Globus pallidus (tissue), 1 donor: ENCODE measurements around the gene NIT2.
"Not testable (repeated sequence)": the region's sequence is repeated elsewhere in the genome, so short reads cannot be mapped to it uniquely, and the experiment has no call there.

Experiments used
- DNase-seq: peaks from one replicate; pipeline ENCODE4 v3.0.0-alpha.2; 2015; ENCODE audit warnings: low spot score

NIT2 gene, protein sequence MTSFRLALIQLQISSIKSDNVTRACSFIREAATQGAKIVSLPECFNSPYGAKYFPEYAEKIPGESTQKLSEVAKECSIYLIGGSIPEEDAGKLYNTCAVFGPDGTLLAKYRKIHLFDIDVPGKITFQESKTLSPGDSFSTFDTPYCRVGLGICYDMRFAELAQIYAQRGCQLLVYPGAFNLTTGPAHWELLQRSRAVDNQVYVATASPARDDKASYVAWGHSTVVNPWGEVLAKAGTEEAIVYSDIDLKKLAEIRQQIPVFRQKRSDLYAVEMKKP

DNA sequence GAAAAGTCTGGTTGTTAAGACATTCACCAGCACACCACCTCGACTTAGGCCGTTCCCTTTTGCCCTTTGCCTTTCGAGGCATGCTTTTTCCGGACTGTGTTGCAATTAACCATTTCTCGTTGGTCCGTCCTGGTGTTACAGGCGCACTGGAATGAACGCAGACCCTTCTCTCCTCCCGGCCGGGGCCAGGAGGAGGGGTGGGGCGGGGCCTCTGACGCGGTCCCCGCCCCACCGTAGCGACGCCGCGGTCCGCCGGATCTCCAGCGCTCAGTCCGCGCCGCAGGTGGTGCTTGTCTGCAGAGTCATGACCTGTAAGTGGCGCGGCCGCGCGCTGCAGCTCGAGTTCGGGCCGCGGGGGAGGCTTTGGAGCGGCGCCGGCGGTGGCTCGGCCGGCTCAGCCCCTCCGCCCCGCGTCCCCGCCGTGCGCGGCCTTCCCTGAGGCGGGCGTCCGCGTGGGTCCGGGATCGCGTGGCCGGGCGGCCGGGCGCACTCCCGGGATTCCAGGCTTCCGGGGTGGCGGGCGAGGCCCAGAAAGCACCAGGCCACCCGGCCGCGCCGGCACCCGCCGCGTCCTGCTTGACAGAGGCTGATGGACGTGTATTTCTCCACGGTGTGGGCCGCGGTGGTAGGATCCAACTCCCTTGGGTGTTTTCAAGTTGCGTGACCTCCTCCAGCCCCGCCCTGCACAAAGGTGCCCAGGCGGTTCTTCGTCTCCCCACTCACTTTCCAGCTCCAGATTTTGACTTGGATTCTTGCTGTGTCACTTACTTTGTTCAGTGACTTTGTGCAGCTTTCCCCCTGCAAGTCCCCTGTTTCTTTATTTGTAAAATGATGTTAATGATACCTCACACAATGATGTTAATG, at the start of gene NIT2:
Gene NIT2 (plus strand): TSS at position 270 of the 864 bp plus-strand sequence. CDS start 35 bp downstream, at position 305.
- peak; percentile 70 for DNase-seq

DNA sequence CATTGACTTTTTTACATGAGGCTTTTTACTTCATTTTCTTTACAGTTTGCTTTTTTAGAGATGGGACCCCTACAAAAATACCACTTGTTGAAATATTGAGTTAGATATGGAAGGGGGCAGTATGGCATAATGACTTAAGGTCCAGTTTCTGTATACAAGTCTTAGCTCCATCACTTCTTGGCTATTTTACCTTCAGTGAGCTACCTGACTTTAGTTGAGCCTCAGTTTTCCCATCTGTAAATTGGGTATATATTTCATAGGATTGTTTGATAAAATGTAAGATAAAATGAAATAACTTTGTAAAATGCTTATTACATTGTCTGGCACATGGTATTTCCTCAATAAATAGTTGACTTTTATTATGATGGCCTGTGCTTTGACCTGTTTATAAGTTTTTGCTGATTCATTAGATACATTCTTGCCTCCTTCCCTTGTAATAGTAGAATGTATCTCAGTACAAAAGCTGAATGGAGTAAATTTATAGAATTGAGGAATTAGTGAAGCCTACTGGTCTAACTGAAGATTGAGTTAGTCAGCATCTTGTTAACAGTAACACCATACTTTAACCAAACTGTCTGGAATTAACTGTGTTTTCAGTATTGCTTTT, 46.2 kb upstream of the NIT2 start:
- no peak for DNase-seq

DNA sequence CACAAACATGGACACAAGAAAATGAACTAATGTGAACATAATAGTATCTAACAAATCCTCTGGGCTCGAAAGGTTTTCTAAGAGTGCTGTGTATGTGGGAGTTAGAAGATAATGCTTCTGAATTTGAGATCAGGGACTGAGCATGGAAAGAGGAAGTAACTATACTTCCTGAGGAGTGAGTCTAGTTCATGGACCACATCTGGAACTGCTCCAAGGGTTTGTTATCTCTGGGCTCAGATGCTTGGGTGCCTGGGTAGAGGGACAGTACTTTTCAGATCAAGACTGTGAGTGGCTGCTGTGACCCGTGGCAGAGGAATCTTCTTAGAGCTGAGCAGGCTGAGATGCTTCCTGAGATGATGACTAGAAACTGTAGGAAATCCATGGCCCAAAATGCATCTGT, 45.2 kb upstream of the NIT2 start:
- DNase-seq: peak; percentile 15

DNA sequence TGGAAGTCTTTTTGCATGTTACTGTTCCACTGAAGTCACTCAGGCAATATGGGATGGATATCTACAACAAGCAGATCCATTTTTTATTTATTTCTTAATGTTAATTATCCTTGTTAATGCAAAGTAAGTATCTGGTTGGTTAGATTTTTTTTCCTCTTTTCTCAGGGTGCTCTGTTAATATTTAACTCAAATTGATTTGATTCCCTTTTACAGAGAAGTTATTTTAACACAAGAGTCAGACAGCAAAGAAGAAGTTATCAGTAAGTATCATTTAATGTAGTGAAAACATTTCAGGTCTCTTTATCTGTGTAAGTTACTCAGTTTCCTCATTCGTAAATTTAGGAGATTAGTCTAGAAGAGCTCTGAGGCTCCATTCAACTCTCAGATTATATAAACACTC, 39.5 kb upstream of the NIT2 start:
- DNase-seq: no peak

DNA sequence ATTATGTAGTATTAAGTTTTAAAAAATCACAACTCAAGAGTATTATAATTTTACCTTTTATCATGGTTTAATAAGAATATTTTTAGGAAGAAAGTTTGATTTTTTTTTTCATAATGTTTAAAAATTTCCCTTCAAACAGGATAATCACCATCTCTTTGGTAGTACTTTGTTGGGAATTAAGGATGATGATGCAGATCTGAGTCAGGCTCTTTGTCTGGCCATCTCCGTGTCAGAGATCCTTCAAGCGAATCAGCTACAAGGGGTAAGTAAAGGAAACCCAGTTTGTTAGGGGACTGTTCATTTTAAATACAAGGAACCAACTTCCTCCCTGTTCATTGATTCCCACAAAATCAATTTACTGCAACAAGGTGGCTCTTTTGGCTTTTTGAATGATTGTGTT, 36.8 kb upstream of the NIT2 start:
- DNase-seq: no peak

DNA sequence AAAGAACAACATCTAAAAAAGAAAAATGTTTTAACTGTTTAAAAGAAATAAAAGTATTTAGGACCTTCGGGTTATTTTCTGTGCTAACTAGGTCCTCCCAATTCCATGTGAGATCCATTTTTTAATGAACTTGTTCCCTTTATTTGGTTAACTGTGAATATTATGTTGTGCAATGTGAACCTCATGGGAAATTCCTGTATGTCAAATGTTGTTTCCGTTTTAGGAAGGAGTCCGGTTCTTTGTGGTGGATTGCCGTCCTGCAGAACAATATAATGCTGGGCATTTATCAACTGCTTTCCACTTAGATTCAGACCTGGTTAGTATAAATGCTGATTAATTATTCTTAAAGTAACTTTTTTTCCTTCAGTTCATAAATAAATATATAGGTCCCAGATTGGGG, 35.5 kb upstream of the NIT2 start:
- DNase-seq: no peak

DNA sequence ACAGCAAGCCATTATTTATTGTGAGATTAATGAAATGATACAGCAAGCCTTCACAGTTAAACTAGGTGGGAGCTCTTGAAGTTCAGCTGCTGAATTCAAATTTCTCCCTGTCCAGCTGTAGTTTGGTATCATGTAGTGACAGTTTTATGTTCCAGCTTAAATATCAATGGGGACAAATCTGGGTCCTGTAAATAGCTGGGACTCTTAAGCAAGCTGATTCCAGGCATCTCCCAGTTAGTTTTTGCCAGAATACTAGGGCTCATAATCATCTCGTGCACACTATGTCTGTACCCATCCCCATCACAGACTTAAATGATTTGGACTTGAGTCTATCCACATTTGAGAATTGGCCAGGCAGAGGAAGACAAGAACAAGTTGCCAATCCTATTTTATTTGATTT, 27.9 kb upstream of the NIT2 start:
- DNase-seq: no peak

DNA sequence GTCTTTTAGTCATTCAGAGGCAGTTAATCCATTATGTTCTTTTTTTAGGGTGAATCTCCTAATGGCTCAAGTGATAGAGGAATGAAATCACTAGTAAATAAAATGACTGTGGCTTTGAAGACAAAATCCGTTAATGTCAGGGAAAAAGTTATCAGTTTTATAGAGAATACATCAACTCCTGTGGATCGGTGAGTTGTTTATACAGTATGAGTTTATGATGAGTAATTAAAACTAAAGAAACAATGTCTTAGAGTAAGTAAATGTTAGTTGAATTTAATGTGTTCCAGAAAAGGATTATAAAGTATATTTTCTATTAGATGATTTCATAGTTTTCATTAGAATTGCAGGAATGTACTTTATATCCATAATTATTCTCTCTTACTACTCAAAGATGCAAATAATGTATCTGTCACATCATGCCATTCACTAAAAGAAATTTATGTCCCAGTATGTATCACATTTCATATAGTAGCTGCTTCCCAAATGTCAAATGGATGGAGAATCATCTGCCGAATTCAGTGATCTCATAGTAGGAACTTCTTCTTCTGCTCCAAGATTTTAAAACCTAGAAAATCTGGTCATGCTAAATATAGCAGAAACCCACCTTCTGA, 24.1 kb upstream of the NIT2 start:
- no peak for DNase-seq

DNA sequence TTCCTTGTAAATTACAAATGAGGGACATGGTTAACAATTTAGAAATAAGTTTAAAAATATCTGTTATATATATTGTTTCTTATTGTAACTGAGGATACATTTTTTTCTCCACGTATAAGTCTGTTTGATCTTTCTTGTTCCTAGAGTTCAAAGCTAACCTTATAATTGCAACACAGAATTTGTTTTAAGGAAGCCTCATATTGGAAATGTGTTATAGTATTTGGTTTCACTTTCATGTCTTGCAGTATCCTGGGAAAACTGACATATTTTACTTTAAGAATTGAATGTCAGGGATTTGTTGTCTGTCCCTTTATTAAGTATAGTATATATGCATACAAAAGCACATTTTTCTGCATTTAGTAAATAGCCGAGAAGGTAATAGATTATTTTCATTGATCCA, 23.5 kb upstream of the NIT2 start:
- no peak for DNase-seq

DNA sequence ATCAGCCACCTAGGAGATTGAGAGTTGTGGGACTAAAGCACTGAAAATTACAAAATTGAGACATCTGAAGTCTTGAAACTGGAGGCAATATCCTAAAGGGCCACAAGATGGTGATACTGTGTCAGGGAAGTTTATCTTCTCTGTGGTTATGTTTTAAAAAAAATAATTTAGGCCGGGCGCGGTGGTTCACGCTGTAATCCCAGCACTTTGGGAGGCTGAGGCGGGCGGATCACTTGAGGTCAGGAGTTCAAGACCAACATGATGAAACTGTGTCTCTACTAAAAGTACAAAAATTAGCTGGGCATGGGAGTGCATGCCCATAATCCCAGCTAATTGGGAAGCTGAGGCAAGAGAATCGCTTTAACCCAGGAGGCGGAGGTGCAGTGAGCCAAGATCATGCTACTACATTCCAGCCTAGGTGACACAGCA, 17.9 kb upstream of the NIT2 start:
- peak; percentile 21 for DNase-seq

DNA sequence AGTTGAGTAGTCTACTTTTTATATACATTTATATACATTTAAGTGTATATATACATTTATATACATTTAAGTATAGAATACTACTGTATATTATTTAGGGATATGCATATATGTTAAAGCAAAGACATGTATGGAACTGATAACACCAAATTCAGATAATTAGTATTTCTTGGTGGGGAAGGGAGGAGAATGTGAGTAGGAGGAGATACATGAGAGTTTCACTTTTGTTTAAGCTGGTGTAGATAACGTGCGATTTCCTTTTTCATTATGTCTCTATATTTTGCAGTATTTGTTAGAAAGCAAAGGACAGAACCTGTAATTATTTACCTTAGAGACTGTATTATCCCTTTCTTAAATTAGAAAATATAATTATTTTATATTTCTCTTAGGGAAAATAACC, 16.6 kb upstream of the NIT2 start:
- DNase-seq: no peak

DNA sequence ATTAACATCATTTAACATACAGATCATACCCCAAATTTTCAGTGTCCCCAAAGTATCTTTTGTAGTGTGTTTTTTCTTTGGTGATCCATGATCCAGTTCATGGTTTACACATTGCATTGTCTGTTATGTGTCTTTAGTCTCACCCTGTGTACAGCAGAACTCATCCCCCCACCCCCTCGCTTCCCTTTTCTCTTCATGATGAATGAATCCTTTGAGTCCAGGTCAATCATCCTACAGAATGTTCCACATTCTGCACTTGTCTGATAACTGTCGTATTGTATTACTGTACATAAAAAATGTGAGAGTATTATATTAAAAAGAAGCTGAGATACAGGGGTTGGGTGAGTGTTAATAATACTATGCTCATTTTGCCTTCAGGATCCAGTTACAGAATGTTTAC, 14.6 kb upstream of the NIT2 start:
- no peak for DNase-seq

DNA sequence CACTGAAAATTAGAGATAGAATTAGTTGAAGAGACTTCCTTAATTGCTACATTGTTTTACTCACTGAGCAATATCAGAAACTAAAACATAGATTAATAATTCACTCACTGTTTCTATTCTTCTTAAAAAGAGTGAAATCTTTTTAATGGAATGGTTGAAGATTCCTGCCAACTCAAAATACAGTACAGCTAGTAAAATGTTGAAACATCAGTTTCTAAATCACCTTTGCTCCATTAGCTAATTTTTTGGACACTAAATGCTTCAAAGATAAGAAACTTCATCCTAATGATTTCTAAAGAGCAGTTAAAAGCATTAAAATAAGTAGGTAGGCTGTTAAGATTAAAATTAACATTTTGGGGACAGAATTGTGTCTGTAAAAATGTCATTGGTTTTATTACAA, 10.5 kb upstream of the NIT2 start:
- no peak for DNase-seq

DNA sequence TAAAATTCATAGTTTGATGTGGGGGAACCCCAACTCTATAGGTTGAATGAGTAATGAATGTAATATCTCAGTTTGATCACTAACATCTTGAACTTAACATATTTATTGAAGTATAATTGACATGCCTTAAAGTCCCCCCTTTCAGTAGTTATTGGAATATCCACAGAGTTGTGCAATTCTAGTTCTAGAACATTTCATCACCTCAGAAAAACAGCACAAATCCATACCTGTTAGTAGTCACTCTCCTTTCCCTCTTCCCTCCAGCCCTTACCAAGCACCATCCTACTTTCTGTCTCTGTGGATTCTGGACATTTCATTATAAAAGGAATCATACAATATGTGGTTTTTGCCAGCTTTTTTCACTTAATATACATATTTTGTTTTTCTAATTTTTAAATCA, 8.7 kb upstream of the NIT2 start:
- DNase-seq: no peak

DNA sequence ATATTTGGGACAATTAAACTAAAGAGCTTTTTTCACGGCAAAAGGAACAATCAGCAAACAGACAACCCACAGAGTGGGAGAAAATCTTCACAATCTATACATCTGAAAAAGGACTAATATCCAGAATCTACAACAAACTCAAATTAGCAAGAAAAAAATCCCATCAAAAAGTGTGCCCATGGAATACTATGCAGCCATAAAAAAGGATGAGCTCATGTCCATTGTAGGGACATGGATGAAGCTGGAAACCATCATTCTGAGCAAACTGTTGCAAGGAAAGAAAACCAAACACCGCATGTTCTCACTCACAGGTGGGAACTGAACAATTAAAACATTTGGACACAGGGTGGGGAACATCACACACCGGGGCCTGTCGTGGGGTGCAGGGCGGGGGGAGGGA, 7.2 kb upstream of the NIT2 start:
- not testable (repeated sequence) for DNase-seq

DNA sequence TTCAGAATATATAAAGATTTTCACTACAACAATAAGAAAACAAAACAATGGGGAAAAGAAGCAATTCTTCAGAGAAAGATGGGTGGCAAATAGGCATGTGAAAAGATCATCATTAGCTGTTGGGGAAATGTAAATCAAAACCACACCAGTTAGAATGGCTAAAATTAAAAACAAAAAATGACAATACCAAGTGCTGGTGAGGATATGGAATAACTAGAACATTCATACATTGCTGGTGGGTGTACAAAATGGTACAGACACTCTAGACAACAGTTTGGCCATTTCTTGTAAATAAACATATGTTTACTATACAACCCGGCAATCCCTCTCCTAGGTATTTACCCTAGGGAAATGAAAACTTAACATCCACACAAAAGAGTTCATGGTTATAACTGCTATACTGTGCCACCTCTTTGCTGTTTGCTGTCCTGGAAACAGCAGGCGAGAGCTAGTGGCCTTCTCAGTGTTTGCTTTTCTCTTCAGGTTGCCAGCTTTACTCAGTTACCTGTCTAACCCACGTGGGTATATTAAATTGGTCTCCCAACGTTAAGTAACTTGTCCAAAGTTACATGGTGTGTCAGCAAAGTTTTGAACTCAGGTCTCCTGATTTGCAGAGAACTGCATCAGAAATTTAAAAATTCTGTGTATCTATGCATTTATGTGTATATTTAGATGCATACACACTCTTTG, 4.6 kb upstream of the NIT2 start:
- no peak for DNase-seq

DNA sequence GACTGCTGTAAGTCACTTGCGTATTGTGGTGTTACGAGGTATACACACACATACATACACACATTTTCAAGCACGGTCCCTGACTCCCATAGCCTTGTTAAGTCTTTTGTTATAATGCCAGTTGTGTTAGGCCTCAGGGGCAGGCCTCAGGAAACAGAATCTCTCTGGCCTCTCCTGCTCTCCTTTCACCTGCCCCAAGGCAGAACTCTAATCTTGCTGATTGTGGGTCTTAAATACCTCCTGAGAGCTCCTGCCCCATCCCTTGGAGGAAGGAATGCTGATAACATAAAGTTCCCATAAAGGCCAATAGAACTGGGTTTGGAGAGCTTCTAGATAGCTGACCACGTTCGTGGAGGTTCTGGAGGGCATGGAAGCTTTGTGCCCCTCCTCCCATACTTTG, 3.9 kb upstream of the NIT2 start:
- no peak for DNase-seq

DNA sequence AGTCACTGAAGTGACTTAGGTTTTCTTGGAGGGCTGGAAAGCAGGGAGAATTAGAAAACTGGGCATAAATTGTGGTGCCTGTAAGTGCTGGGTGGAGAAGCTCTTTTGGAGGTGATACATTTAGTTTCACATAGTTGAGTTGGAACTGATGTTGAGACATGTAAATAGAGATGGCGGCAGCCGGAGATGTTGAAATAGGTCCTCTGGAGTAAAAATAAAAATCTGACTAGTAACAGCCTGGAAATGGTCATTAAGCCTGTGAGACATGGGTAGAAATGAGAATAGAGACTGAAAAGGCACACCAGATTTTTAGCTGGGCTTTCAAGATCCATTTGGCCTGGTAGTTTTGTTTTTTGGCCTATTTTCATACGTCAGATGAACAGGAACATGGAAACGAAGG, 2.9 kb upstream of the NIT2 start:
- no peak for DNase-seq

DNA sequence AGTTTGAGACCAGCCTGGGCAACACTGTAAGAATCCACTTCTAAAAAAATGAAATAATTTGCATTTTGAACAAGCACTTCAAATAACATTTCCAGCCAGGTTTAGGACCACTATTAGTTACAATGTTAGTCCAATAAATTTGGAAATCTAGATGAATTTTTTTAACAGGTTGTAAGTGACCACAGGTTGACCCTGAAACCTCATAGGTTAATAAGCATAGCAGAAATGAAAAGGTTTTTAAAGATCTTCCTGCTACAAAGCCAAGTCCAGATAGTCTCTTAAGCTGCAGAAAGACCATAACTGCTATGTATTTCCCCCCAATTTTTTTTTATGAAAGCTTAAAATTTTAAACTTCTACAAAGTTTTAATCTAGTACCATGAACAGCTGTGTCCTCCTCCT, 1.5 kb upstream of the NIT2 start:
- no peak for DNase-seq

DNA sequence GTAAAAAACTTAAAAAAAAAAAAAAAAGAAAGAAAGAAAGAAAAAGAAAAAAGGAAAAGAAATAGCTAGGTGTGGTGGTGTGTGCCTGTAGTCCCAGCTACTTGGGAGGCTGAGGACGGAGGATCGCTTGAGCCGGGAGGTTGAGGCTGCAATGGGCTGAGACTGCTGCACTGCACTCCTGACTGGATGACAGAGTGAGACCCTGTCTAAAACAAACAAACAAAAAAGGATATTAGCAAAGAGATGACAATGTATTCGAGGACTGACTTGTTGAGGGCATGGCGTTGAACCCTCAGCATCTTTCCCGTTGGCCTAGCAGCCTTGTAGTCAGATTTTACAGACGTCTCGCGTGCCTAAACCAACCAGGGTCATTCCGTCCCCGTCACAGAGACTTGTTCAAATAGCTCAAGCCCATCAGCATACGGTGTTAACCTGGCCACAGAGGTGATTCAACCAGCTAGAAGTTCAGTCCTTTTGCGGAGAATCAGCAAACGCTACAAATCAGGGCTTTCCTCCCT, 528 bp upstream of the NIT2 start:
- DNase-seq: no peak

DNA sequence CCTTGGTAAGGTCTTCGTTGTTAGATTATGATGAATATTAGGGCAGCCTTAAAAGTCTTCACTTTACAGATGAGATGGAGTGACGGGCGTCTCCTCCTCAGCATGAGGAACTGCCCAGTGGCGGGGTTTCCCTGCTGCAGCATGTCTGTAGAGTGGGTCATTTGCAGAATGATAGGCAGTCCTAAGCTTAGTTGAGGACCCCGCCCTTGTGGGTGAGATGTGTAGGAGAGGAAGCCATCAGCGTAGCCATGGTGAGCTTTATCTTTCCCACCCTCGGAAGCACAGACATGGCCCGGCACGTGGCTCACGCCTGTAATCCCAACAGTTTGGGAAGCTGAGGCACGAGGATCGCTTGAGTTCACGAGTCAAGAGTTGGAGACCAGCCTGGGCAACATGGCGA, 877 bp downstream of the NIT2 start:
- peak; percentile 5 for DNase-seq

DNA sequence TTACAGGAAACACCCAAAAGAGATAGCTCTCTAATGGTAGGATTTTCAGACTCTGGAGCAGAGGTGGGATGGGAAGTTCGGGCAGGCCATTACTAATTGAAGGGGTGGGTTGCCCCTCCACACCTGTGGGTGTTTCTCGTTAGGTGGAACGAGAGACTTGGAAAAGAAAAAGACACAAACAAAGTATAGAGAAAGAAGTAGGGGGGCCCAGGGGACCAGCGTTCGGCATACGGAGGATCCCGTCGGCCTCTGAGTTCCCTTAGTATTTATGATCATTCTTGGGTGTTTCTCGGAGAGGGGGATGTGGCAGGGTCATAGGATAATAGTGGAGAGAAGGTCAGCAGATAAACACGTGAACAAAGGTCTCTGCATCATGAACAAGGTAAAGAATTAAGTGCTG, 1.7 kb downstream of the NIT2 start:
- DNase-seq: not testable (repeated sequence)
